Prostate gland (tissue), 2 donors: ENCODE results near the gene OGDHL. TPM values are rescaled to one million over a fixed set of nuclear protein-coding genes. Genes with fewer than 3 reads are reported as not detected.

ENCODE experiments used
- DNase-seq: peaks from one replicate; pipeline ENCODE4 v3.0.0-alpha.2; 2019; ENCODE audit warnings: low spot score
- H3K27ac ChIP-seq, 2 donors: fragments of 200-600 bp; sonication (generic); 2 replicates each; pipeline ENCODE4 v1.5.1; 2017 to 2019
- H3K27me3 ChIP-seq: fragments of 200-600 bp; sonication (generic); replicated peaks from 2 replicates; pipeline ENCODE4 v1.5.1; 2019; ENCODE audit not compliant: insufficient read depth
- H3K36me3 ChIP-seq, 2 donors: fragments of 200-600 bp; sonication (generic); 1 replicate in 1 of 2; 2 replicates in 1 of 2; pipeline versions ENCODE4 v1.5.1 to v1.8.1; 2017 to 2019
- H3K4me1 ChIP-seq: fragments of 200-600 bp; sonication (generic); replicated peaks from 2 replicates; pipeline ENCODE4 v1.5.1; 2019
- H3K4me3 ChIP-seq, 2 donors: fragments of 200-600 bp; sonication (generic); 2 replicates each; pipeline ENCODE4 v1.5.1; 2017 to 2019
- H3K9me3 ChIP-seq: fragments of 200-600 bp; sonication (generic); 2 replicates; pipeline ENCODE4 v1.5.1; 2017
- POLR2A ChIP-seq: fragments of 450-650 bp; IDR thresholded peaks from one replicate; pipeline ENCODE4 v1.6.1; 2016; ENCODE audit warnings: antibody characterized with exemption, mild to moderate bottlenecking
- POLR2AphosphoS5 ChIP-seq: sonication (generic); formaldehyde crosslinking; IDR thresholded peaks from one replicate; pipeline ENCODE4 v1.6.1; 2017; ENCODE audit warnings: antibody characterized with exemption
- WGBS: methylation state at CpG from one replicate; pipeline ENCODE4 v1.1.5; 2018; 5-methylcytosine and 5-hydroxymethylcytosine counted together
- intact Hi-C: fragments of 100-400 bp; cut with DNase I; formaldehyde crosslinking; loops from one replicate; pipeline ENCODE4 v1.14.2; 2022
- total RNA-seq, 2 donors: library from RNA; depleted of rRNA; stranded (reverse); fragments of >200 nt; gene quantifications; one replicate each; pipeline ENCODE4 v1.1.0, GENCODE V29; 2016
- TF ChIP-seq, protein P1 (sequence below), 4 experiments: fragments of 200-600 bp in 2 of 4; fragments of 450-650 bp in 2 of 4; sonication (generic) in 2 of 4; IDR thresholded peaks; 1 replicate in 3 of 4; 2 replicates in 1 of 4; pipeline ENCODE4 v1.5.1; 2016 to 2019; ENCODE audit warnings: antibody characterized with exemption in 4 of 4, mild to moderate bottlenecking in 2 of 4, moderate library complexity in 2 of 4

The OGDHL gene
- total RNA-seq, 2 donors from 2014 or later, result 3.3 to 8.5 TPM

DNA sequence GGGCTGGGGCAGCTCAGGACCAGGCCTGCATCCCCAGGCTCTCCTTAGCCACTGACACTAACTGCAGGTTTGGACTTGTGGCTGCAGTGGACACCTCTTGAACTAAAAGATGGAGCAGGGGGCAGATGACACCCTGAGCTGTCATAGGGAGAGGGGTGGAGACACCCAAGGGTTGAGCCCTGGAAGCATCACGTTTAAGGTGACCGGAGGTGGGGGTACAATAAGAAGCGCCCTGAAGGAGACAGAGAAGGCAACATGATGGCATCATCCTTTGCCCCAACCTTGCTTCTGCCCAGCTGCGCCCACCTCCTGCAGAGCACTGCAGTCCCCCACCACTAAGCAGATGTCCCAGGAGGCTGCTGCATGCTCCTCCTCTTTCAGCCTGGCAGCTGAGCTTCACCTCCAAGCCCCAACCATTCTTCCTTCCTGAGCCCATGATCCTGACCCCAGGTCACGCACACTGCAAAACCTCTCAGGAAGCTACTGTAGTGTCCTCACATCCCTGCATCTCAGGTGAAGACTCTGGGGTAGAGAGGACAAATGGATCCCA, 25.5 kb downstream of the OGDHL start:
- no peak overlapping the region for H3K4me3 ChIP-seq
- H3K36me3 ChIP-seq, result no peaks in the 10 kb centered on the region
- intact Hi-C loops, result no loop called here
- H3K27me3 ChIP-seq, result no peaks in the 10 kb centered on the region
- H3K9me3 ChIP-seq, result no peaks in the 10 kb centered on the region
- no peak for DNase-seq
- H3K27ac ChIP-seq, result no peak overlapping the region
- no peaks in the 10 kb centered on the region for H3K4me1 ChIP-seq
- TF ChIP-seq POLR2A (no peak), POLR2AphosphoS5 (no peak)
- TF ChIP-seq, protein P1, sequence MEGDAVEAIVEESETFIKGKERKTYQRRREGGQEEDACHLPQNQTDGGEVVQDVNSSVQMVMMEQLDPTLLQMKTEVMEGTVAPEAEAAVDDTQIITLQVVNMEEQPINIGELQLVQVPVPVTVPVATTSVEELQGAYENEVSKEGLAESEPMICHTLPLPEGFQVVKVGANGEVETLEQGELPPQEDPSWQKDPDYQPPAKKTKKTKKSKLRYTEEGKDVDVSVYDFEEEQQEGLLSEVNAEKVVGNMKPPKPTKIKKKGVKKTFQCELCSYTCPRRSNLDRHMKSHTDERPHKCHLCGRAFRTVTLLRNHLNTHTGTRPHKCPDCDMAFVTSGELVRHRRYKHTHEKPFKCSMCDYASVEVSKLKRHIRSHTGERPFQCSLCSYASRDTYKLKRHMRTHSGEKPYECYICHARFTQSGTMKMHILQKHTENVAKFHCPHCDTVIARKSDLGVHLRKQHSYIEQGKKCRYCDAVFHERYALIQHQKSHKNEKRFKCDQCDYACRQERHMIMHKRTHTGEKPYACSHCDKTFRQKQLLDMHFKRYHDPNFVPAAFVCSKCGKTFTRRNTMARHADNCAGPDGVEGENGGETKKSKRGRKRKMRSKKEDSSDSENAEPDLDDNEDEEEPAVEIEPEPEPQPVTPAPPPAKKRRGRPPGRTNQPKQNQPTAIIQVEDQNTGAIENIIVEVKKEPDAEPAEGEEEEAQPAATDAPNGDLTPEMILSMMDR (IDR thresholded peaks at IDR 0.05), result no peak
- 95% methylated on average over 5 of the region's 5 CpGs for WGBS

DNA sequence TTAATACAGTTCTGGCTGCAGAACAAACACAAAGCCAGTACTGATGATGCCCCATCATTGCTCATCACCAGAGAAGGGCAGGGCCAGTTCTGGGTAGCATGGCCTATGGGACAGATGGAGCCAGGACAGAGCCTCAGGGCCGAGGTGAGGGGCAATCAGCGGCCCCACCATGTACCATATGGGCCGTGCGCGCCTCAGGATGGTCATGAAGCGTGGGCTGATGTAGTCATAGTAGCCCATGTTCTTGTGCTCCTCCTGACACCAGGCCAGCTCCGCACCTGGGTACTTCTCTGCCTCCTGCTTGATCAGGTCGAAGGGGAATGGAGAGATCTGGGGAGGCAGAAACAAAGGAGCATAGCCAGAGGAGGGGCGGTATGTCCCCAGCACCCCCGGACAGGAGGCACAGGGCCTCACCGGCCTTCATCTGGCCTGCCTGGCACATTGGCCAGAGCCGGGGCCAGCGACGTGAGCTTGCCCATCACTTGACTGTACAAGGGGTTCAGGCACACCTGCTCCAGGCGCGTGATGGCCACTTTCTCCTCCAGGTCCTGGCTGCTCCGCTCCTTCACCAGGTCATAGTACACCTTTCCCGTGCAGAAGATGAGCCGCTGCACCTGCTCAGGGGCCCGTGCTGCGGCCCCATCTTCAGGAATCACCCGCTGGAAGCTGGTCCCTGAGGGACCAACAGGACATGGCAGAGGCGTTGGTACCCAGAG, 26.1 kb downstream of the OGDHL start:
- H3K4me3 ChIP-seq, result no peak overlapping the region
- WGBS, result 95% methylated on average over 23 of the region's 23 CpGs
- DNase-seq, result no peak
- no peaks in the 10 kb centered on the region for H3K9me3 ChIP-seq
- TF ChIP-seq, protein P1 (IDR thresholded peaks at IDR 0.05), result no peak
- TF ChIP-seq POLR2A (no peak), POLR2AphosphoS5 (no peak)
- no peaks in the 10 kb centered on the region for H3K4me1 ChIP-seq
- intact Hi-C loops, result no loop called here
- no peaks in the 10 kb centered on the region for H3K36me3 ChIP-seq
- no peak overlapping the region for H3K27ac ChIP-seq
- no peaks in the 10 kb centered on the region for H3K27me3 ChIP-seq

DNA sequence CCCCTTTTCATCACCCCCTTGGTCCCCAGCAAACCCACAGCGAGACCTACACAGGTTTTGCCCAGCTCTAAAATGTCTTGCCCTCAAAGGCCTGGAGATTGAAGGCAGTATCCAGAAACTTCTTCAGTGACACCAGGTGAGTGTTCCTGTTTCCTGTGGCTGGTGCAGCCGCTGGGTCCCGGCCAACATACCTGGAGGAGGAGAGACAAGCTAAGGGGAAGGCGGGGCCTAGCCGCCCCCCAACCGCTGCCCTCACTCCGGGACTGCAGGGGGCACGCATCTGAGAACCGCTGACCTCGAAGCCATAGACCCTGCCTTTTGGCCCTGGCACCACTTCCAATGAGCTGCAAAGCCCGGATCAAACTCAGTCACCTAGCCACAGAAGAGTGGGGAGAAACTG, 27.0 kb downstream of the OGDHL start:
- no peak overlapping the region for H3K4me3 ChIP-seq
- no peaks in the 10 kb centered on the region for H3K4me1 ChIP-seq
- WGBS, result 38% methylated on average over 11 of the region's 11 CpGs
- H3K36me3 ChIP-seq, result no peaks in the 10 kb centered on the region
- H3K27me3 ChIP-seq, result no peaks in the 10 kb centered on the region
- TF ChIP-seq, protein P1 (IDR thresholded peaks at IDR 0.05), result no peak
- TF ChIP-seq POLR2A, result no peak
- TF ChIP-seq POLR2AphosphoS5, result no peak
- H3K9me3 ChIP-seq, result no peaks in the 10 kb centered on the region
- H3K27ac ChIP-seq, result no peak overlapping the region
- intact Hi-C loops, result no loop called here
- DNase-seq, result no peak

DNA sequence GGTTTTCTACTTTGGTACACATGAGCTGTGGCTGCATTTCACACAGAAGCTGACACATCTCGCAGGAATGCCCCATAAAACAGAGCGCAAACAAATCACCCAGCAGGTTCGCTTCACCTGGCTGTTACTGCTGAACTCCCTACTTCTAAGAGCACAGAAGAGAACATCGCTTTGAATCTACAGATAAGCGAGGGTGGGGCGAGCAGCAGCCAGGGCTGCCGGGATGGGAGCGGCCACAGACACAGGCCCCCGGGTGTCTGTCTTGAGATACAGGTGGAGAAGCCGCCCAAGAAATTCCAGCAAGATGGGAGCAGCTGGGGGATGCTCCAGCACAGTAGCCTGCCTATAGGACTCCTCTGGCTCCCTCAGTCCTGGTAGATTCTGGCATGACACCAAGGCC, 27.4 kb downstream of the OGDHL start:
- no peaks in the 10 kb centered on the region for H3K4me1 ChIP-seq
- intact Hi-C loops, result no loop called here
- no peaks in the 10 kb centered on the region for H3K36me3 ChIP-seq
- no peak overlapping the region for H3K4me3 ChIP-seq
- no peaks in the 10 kb centered on the region for H3K27me3 ChIP-seq
- 41% methylated on average over 10 of the region's 10 CpGs for WGBS
- TF ChIP-seq POLR2A (no peak), POLR2AphosphoS5 (peak; percentile 26)
- no peak overlapping the region for H3K27ac ChIP-seq
- H3K9me3 ChIP-seq, result no peaks in the 10 kb centered on the region
- peak; percentile 22 for DNase-seq

DNA sequence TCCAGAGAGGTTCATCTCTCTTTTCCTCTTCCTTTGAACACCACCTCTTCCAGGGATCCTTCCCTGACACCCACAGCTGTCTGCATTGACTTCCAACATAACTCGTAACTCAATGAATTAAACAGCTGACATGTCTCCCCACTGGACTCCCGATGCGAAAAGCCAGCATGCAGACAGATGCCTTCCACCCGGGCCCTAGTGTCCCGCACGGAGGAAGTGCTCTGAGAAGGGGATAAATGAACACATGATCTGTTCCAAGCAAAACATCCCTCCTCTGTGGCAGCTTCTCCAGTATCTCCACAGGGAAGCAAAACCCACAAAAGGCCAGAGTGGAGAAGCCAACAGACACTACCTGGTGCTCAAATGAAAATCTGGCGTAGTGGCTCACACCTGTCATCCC, 28.3 kb downstream of the OGDHL start:
- H3K27me3 ChIP-seq, result no peaks in the 10 kb centered on the region
- intact Hi-C loops, result no loop called here
- TF ChIP-seq POLR2A (no peak), POLR2AphosphoS5 (no peak)
- TF ChIP-seq, protein P1 (IDR thresholded peaks at IDR 0.05), result no peak
- no peak overlapping the region for H3K27ac ChIP-seq
- 84% methylated on average over 7 of the region's 7 CpGs for WGBS
- no peaks in the 10 kb centered on the region for H3K4me1 ChIP-seq
- no peaks in the 10 kb centered on the region for H3K36me3 ChIP-seq
- H3K4me3 ChIP-seq, result no peak overlapping the region
- no peak for DNase-seq
- H3K9me3 ChIP-seq, result no peaks in the 10 kb centered on the region
